ENCODE results near the gene SPATS2. TPM values are rescaled to one million over a fixed set of nuclear protein-coding genes. Genes with fewer than 3 reads are reported as not detected.

Gene SPATS2
- total RNA-seq, 1 experiment from 2014 or later: 43.1 TPM

- BruUV-seq (replicated peaks): no TSS peak
- no peaks in the 10 kb centered on the region for H3K27me3 ChIP-seq (replicated peaks; ENCODE audit: control insufficient read depth, insufficient read depth, low read length)
- intact Hi-C loops (cut with micrococcal nuclease; ENCODE audit: unreplicated experiment): no loop called here
- H3K4me1 Mint-ChIP-seq (ENCODE audit: low read depth, unreplicated experiment): peaks cover 33% of the 10 kb centered on the region
- peaks cover 34% of the 10 kb centered on the region for H3K4me1 ChIP-seq
- ChIA-PET CTCF (interaction anchor here (0.7 kb wide), 1 partner anchor 17 kb away, joined by 4 read pairs; no protein-coding TSS in a partner anchor), POLR2A (interaction anchor here (2.3 kb wide), 1 partner anchor 48 kb away, joined by 9 read pairs; the partner anchor contains the start of gene SPATS2)
- DNase-seq: no peak
- H3K9me3 Mint-ChIP-seq (ENCODE audit: unreplicated experiment): no peaks in the 10 kb centered on the region
- no peaks in the 10 kb centered on the region for H3K36me3 ChIP-seq (ENCODE audit: control insufficient read depth, insufficient read depth, low read length)
- H3K36me3 Mint-ChIP-seq (ENCODE audit: insufficient read depth, unreplicated experiment): no peaks in the 10 kb centered on the region
- H3K27me3 Mint-ChIP-seq (ENCODE audit: insufficient read depth, unreplicated experiment): no peaks in the 10 kb centered on the region
- TF ChIP-seq CTCF (IDR thresholded peaks at IDR 0.05; ENCODE audit: insufficient read depth in 1 of 2, low read depth in 1 of 2, low read length in 1 of 2, severe bottlenecking in 1 of 2, unreplicated experiment in 1 of 2): no peak
- H3K27ac Mint-ChIP-seq (ENCODE audit: unreplicated experiment): peak overlapping the region; percentile 20
- no peak overlapping the region for H3K4me3 ChIP-seq (ENCODE audit: low read depth, low read length)
- H3K4me3 Mint-ChIP-seq (ENCODE audit: unreplicated experiment): no peak overlapping the region
- no peaks in the 10 kb centered on the region for H3K9me3 ChIP-seq
Measured at GRCh38 chr12:49414364-49414763, 47.1 kb downstream of the SPATS2 start.

GRCh38 chr12:49415521-49415970, 48.3 kb downstream of the SPATS2 start:
- ChIA-PET CTCF (interaction anchor here (0.6 kb wide), 1 partner anchor 124 kb away, joined by 5 read pairs; no protein-coding TSS in a partner anchor), POLR2A (interaction anchor here (2.3 kb wide), 1 partner anchor 49 kb away, joined by 9 read pairs; the partner anchor contains the start of gene SPATS2)
- H3K4me1 Mint-ChIP-seq (ENCODE audit: low read depth, unreplicated experiment): peaks cover 41% of the 10 kb centered on the region
- BruUV-seq (replicated peaks): no TSS peak
- H3K4me3 Mint-ChIP-seq (ENCODE audit: unreplicated experiment): no peak overlapping the region
- H3K4me1 ChIP-seq: peaks cover 46% of the 10 kb centered on the region
- no peaks in the 10 kb centered on the region for H3K36me3 ChIP-seq (ENCODE audit: control insufficient read depth, insufficient read depth, low read length)
- no peaks in the 10 kb centered on the region for H3K9me3 Mint-ChIP-seq (ENCODE audit: unreplicated experiment)
- H3K27ac Mint-ChIP-seq (ENCODE audit: unreplicated experiment): no peak overlapping the region
- no peak overlapping the region for H3K4me3 ChIP-seq (ENCODE audit: low read depth, low read length)
- no peaks in the 10 kb centered on the region for H3K36me3 Mint-ChIP-seq (ENCODE audit: insufficient read depth, unreplicated experiment)
- intact Hi-C loops (cut with micrococcal nuclease; ENCODE audit: unreplicated experiment): no loop called here
- TF ChIP-seq CTCF (IDR thresholded peaks at IDR 0.05; ENCODE audit: insufficient read depth in 1 of 2, low read depth in 1 of 2, low read length in 1 of 2, severe bottlenecking in 1 of 2, unreplicated experiment in 1 of 2): no peak
- no peaks in the 10 kb centered on the region for H3K27me3 ChIP-seq (replicated peaks; ENCODE audit: control insufficient read depth, insufficient read depth, low read length)
- no peak for DNase-seq
- no peaks in the 10 kb centered on the region for H3K9me3 ChIP-seq
- no peaks in the 10 kb centered on the region for H3K27me3 Mint-ChIP-seq (ENCODE audit: insufficient read depth, unreplicated experiment)

GRCh38 chr12:49416892-49417291, 49.6 kb downstream of the SPATS2 start:
- ChIA-PET POLR2A (interaction anchor here (1.9 kb wide), 1 partner anchor 50 kb away, joined by 8 read pairs; the partner anchor contains the start of gene SPATS2), CTCF (no interaction called here)
- Mint-ChIP-seq H3K4me3 (ENCODE audit: unreplicated experiment) (no peak overlapping the region), H3K9me3 (ENCODE audit: unreplicated experiment) (no peaks in the 10 kb centered on the region), H3K27me3 (ENCODE audit: insufficient read depth, unreplicated experiment) (no peaks in the 10 kb centered on the region), H3K36me3 (ENCODE audit: insufficient read depth, unreplicated experiment) (no peaks in the 10 kb centered on the region), H3K4me1 (ENCODE audit: low read depth, unreplicated experiment) (peaks cover 41% of the 10 kb centered on the region), H3K27ac (ENCODE audit: unreplicated experiment) (peak overlapping the region; percentile 36)
- Histone ChIP-seq H3K4me3 (ENCODE audit: low read depth, low read length) (no peak overlapping the region), H3K9me3 (no peaks in the 10 kb centered on the region), H3K4me1 (peaks cover 58% of the 10 kb centered on the region), H3K36me3 (ENCODE audit: control insufficient read depth, insufficient read depth, low read length) (no peaks in the 10 kb centered on the region), H3K27me3 (replicated peaks; ENCODE audit: control insufficient read depth, insufficient read depth, low read length) (no peaks in the 10 kb centered on the region)
- no peak for DNase-seq
- TF ChIP-seq CTCF (IDR thresholded peaks at IDR 0.05; ENCODE audit: insufficient read depth in 1 of 2, low read depth in 1 of 2, low read length in 1 of 2, severe bottlenecking in 1 of 2, unreplicated experiment in 1 of 2): no peak
- BruUV-seq (replicated peaks): no TSS peak
- intact Hi-C loops (cut with micrococcal nuclease; ENCODE audit: unreplicated experiment): no loop called here
